C4-2B (cell line): ENCODE data around the gene P3H3.

Experiments used
- ZFX ChIP-seq: fragments of 450-650 bp; IDR thresholded peaks from 2 replicates; pipeline ENCODE4 v1.6.1; 2017
- TF ChIP-seq, protein P1 (sequence below): fragments of 450-650 bp; conservative IDR thresholded peaks from 2 replicates; pipeline ENCODE4 v1.5.1; 2017; ENCODE audit warnings: mild to moderate bottlenecking

DNA sequence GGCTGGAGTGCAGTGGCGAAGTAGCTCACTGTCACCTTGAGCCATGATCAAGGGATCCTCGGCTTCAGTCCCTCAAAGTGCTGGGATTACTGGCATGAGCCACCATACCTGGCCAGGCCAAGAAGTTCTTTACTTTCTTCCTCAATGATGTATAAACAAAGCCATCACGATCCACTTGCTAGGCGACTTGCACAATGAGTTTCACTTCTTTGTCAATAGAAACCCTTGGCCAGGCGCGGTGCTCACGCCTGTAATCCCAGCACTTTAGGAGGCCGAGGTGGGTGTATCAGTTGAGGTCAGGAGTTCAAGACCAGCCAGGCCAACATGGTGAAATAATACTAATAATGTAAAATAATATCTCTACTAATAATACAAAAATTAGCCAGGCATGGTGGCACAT is 59.3 kb downstream of the P3H3 start:
- TF ChIP-seq, protein P1, sequence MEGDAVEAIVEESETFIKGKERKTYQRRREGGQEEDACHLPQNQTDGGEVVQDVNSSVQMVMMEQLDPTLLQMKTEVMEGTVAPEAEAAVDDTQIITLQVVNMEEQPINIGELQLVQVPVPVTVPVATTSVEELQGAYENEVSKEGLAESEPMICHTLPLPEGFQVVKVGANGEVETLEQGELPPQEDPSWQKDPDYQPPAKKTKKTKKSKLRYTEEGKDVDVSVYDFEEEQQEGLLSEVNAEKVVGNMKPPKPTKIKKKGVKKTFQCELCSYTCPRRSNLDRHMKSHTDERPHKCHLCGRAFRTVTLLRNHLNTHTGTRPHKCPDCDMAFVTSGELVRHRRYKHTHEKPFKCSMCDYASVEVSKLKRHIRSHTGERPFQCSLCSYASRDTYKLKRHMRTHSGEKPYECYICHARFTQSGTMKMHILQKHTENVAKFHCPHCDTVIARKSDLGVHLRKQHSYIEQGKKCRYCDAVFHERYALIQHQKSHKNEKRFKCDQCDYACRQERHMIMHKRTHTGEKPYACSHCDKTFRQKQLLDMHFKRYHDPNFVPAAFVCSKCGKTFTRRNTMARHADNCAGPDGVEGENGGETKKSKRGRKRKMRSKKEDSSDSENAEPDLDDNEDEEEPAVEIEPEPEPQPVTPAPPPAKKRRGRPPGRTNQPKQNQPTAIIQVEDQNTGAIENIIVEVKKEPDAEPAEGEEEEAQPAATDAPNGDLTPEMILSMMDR = no peak
- TF ChIP-seq ZFX = no peak
